HFFc6 (cell line): ENCODE data around the gene HEMK1. TPM values are rescaled to one million over a fixed set of nuclear protein-coding genes. Genes with fewer than 3 reads are reported as not detected.

Experiments
- DNase-seq: peaks from one replicate; pipeline ENCODE4 v3.0.0-alpha.2; 2018
- H3K27ac Mint-ChIP-seq: 2 replicates; pipeline ENCODE4 v1.8.0; 2020; ENCODE audit warnings: mild to moderate bottlenecking, mixed read lengths
- H3K27me3 Mint-ChIP-seq: 2 replicates; pipeline ENCODE4 v1.8.0; 2021; ENCODE audit warnings: mild to moderate bottlenecking, moderate library complexity, mixed read lengths; ENCODE audit not compliant: insufficient read depth
- H3K36me3 Mint-ChIP-seq: 2 replicates; pipeline ENCODE4 v1.8.0; 2021; ENCODE audit warnings: low read depth, mixed read lengths
- H3K4me1 Mint-ChIP-seq: 2 replicates; pipeline ENCODE4 v1.8.0; 2020; ENCODE audit warnings: low read depth, mixed read lengths
- H3K4me3 Mint-ChIP-seq: 2 replicates; pipeline ENCODE4 v1.8.0; 2020; ENCODE audit warnings: mild to moderate bottlenecking, moderate library complexity, mixed read lengths
- H3K9me3 Mint-ChIP-seq: 2 replicates; pipeline ENCODE4 v1.8.0; 2020; ENCODE audit warnings: mild to moderate bottlenecking, mixed read lengths
- CTCF ChIP-seq: fragments of 200-600 bp; sonication (generic); IDR thresholded peaks from 2 replicates; pipeline ENCODE4 v1.5.0; 2021; ENCODE audit warnings: antibody characterized with exemption, mild to moderate bottlenecking
- total RNA-seq, 6 experiments: library from RNA; stranded (reverse); fragmentation: NEBNext Ultra II Directional; extraction: Animal tissue kit (Norgen Biotek cat#: 25700); gene quantifications; 2 replicates in 1 of 6; 3 replicates in 5 of 6; pipeline ENCODE4 v1.2.3, GENCODE V29; 2021

The HEMK1 gene
- total RNA-seq, 6 experiments from 2014 or later, result 17.9 to 20.7 (median 19.2) TPM

GRCh38 chr3:50567386-50568167 lies 1.7 kb upstream of the HEMK1 start, which contains the start of gene C3orf18:
C3orf18 (minus strand) TSS chr3:50567747; CDS start chr3:50565699, 2,048 bp downstream.
- Mint-ChIP-seq H3K27ac (peak within 1 kb of the TSS; percentile 95), H3K27me3 (peaks cover 8% of the 10 kb centered on the region), H3K9me3 (no peaks in the 10 kb centered on the region), H3K4me3 (peak within 1 kb of the TSS; percentile 98), H3K36me3 (0 out of 2 replicates have a peak, but pooled peaks cover 6% of the 10 kb centered on the region), H3K4me1 (peaks cover 51% of the 10 kb centered on the region)
- peak; percentile 8; the same call in 1 of the 2 replicates for TF ChIP-seq CTCF
- peak; percentile 85 for DNase-seq

GRCh38 chr3:50570508-50571279 lies 1.4 kb downstream of the HEMK1 start:
- H3K27me3 Mint-ChIP-seq, result peaks cover 3% of the 10 kb centered on the region
- peak overlapping the region; percentile 98 for H3K4me3 Mint-ChIP-seq
- H3K4me1 Mint-ChIP-seq, result peaks cover 31% of the 10 kb centered on the region
- DNase-seq, result no peak
- TF ChIP-seq CTCF, result no peak
- no peaks in the 10 kb centered on the region for H3K9me3 Mint-ChIP-seq
- H3K36me3 Mint-ChIP-seq, result no peaks in the 10 kb centered on the region
- peak overlapping the region; percentile 95; the same call in 1 of the 2 replicates for H3K27ac Mint-ChIP-seq

- H3K27me3 Mint-ChIP-seq, result peaks cover 3% of the 10 kb centered on the region
- no peak overlapping the region for H3K27ac Mint-ChIP-seq
- peaks cover 27% of the 10 kb centered on the region for H3K4me1 Mint-ChIP-seq
- H3K9me3 Mint-ChIP-seq, result no peaks in the 10 kb centered on the region
- no peak overlapping the region for H3K4me3 Mint-ChIP-seq
- no peak for TF ChIP-seq CTCF
- no peaks in the 10 kb centered on the region for H3K36me3 Mint-ChIP-seq
- DNase-seq, result no peak
Measured at GRCh38 chr3:50571486-50571885, 2.2 kb downstream of the HEMK1 start.

GRCh38 chr3:50572158-50572557 lies 2.8 kb downstream of the HEMK1 start:
- Mint-ChIP-seq H3K4me1 (peaks cover 21% of the 10 kb centered on the region), H3K27ac (no peak overlapping the region), H3K4me3 (no peak overlapping the region), H3K9me3 (no peaks in the 10 kb centered on the region), H3K36me3 (no peaks in the 10 kb centered on the region), H3K27me3 (peaks cover 3% of the 10 kb centered on the region)
- TF ChIP-seq CTCF, result peak; percentile 91
- DNase-seq, result peak; percentile 51

- peaks cover 2% of the 10 kb centered on the region; the same call in 1 of the 2 replicates for H3K27me3 Mint-ChIP-seq
- H3K4me3 Mint-ChIP-seq, result no peak overlapping the region
- H3K9me3 Mint-ChIP-seq, result no peaks in the 10 kb centered on the region
- H3K27ac Mint-ChIP-seq, result no peak overlapping the region
- DNase-seq, result no peak
- peaks cover 16% of the 10 kb centered on the region for H3K4me1 Mint-ChIP-seq
- no peaks in the 10 kb centered on the region for H3K36me3 Mint-ChIP-seq
- TF ChIP-seq CTCF, result no peak
Measured at GRCh38 chr3:50572801-50573371, 3.6 kb downstream of the HEMK1 start.
